ENCODE results near the gene IFFO2.

- TF ChIP-seq POLR2AphosphoS5 (IDR thresholded peaks at IDR 0.05; ENCODE audit: low read depth, low read length) (no peak), REST (IDR thresholded peaks at IDR 0.05; ENCODE audit: insufficient read depth in 1 of 2, low read depth in 2 of 2, low read length in 2 of 2) (no peak), SIN3A (IDR thresholded peaks at IDR 0.05; ENCODE audit: borderline replicate concordance, insufficient read depth, low read length) (no peak)
Measured at GRCh38 chr1:18923756-18924211, 32.7 kb downstream of the IFFO2 start.
